GM12801 (cell line): Measurements from ENCODE around the gene SCPEP1.

ENCODE experiments used
- TF ChIP-seq, protein P1 (sequence below): IDR thresholded peaks from one replicate; pipeline ENCODE4 v1.5.1; 2011; ENCODE audit warnings: control low read depth; ENCODE audit not compliant: insufficient read length; ENCODE audit errors: extremely low read depth

SCPEP1 gene

DNA sequence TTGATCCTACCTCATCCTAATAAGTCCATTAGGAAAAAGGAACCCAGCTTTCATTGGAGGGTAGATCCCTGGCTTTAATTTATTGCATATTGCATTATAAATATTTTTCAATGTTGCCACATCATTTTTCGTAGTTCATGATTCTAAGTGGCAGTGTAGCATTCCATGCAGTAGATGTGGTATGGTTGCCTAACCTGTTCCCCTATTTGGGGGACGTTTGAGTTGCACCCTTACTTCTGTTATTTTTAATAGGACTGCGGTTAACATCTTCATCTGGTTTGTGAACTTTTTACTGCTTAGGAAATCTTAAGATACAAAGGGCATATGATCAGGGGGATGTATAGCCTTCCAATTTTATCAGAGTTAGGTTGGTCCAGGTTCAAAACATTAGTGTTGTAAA lies 5.4 kb downstream of the SCPEP1 start:
- TF ChIP-seq, protein P1, sequence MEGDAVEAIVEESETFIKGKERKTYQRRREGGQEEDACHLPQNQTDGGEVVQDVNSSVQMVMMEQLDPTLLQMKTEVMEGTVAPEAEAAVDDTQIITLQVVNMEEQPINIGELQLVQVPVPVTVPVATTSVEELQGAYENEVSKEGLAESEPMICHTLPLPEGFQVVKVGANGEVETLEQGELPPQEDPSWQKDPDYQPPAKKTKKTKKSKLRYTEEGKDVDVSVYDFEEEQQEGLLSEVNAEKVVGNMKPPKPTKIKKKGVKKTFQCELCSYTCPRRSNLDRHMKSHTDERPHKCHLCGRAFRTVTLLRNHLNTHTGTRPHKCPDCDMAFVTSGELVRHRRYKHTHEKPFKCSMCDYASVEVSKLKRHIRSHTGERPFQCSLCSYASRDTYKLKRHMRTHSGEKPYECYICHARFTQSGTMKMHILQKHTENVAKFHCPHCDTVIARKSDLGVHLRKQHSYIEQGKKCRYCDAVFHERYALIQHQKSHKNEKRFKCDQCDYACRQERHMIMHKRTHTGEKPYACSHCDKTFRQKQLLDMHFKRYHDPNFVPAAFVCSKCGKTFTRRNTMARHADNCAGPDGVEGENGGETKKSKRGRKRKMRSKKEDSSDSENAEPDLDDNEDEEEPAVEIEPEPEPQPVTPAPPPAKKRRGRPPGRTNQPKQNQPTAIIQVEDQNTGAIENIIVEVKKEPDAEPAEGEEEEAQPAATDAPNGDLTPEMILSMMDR: no peak

DNA sequence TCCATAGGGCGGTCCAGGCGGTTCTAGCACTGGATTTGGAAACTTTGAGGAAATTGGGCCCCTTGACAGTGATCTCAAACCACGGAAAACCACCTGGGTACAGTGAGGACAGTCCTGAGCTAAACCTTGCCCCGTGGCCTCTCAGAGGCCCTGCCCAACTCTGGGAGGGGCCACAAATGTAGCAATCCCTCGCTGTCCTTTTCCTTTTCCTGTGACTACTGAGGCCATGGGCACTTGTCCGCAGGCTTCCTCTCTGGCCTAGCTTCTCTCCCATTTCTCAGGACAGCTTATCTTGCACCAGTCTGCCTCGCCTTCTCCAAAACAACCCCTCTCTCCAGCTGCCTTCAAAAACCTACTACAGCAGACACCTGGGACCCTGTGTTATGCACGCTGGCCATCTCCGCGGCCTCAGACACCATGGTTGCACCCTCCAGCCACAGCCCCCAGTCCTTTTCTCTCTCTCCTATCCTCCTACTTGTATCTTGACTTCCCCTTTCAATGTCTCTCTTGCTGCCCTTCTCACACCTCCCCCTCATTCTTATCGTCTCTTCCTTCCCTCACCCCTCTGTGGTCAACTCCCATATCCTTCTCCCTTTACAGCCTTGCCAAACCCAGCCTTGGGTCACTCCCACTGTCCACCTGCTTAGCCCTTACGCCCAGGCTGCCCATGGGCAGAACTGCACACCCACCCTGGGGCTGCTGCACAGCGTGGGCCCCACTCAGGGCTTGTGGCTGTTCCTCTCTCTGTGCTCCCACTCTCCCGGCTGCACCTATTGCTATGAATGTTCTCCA lies 7.6 kb downstream of the SCPEP1 start:
- TF ChIP-seq, protein P1: no peak

DNA sequence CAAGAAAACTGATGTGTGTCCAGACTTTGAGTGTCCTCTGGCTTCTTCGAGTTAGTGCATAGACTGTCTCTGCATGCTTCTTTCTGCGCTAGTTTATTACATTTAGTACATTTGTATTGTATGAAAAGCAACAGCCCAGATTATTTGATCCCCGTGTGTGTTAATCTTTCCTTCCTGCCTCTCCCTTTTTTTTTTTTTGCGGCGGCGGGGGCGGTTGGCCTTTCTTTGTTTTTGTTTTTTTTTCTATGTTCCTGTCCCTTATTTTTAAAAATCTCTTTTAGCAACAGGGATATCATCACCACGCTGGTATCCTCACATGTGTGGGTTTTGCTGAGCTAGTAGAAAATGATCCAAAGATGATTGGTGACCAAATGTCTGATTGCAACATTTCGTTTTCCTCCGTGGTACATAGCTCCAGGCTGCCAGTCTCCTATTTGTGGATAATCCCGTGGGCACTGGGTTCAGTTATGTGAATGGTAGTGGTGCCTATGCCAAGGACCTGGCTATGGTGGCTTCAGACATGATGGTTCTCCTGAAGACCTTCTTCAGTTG lies 9.4 kb downstream of the SCPEP1 start:
- TF ChIP-seq, protein P1: no peak

DNA sequence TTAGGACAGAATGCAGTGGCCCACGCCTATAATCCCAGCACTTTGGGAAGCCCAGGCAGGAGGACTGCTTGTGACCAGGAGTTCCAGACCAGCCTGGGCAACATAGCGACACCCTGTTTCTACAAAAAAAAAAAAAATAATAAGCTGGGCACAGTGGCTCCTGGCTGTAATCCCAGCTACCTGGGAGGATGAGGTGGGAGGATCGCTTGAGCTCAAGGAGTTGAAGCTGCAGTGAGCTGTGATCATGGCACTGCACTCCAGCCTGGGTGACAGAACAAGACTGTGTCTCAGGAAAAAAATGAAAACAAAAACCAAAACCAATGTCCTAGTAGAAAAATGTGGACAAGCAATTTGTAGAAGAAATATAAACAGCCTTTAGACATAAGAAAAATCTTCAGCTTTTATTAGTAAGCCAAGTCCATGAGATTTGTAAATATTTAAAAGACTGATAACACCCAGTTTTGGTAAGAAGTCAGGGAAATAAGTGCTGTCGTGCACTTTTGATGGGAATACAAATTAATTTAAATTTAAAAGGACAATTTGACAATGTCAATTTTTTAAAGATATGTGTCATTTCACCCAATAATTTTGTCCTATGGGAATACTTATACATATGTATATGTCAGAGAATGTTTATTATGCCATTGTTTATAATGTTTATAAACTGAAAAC lies 11.1 kb downstream of the SCPEP1 start:
- TF ChIP-seq, protein P1: no peak

DNA sequence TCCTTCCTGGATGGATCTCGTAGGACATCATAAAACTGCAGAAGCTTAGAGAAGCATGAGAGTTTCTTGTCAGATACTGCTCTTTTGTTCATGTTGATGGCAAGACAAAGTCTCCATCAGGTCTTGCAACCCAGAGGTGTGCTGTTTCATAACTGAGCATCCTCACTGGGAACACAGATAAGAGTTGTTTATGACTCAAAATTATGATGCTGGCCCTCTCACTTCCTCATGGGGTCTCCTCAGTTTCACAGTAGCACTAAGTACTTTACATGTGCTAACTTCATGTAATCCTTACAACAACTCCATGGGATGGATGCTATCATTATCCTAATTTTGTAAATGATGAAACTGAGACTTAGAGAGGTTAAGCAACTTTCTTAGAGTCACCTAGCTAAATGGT lies 14.4 kb downstream of the SCPEP1 start:
- TF ChIP-seq, protein P1: no peak

DNA sequence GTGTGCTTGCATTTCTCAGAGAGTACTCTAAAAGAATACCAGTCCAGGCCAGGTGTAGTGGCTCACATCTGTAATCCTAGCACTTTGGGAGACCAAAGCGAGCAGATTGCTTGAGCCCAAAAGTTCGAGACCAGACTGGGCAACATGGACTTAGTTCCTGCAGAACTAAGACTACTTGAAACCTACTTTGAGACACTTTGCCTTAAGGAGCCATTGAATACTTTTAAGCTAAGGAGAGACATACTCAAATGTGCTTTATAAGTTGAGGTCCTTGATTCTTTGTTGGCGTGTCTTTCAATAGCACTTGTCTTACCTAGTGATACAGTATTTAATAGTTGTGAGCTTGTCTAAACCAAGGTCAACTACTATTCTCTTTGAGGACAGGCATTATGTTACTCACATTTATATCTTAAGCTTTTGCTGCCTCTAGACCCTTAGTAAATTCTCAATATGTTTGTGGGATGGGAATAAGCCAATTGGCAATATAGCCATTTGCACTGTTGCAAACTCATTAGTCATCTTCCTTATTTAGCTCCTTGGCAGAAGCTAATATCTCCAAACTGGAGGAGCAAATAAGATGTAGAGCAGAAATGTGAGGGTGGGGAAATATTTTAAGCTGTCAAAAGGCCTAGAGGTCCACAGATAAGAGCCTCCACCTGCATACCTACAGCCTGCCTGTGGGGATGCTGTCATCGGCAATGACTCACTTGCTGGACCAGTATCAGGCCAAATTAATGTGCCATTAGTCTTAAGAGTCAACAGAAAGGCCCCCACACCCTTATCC lies 16.3 kb downstream of the SCPEP1 start:
- TF ChIP-seq, protein P1: no peak

DNA sequence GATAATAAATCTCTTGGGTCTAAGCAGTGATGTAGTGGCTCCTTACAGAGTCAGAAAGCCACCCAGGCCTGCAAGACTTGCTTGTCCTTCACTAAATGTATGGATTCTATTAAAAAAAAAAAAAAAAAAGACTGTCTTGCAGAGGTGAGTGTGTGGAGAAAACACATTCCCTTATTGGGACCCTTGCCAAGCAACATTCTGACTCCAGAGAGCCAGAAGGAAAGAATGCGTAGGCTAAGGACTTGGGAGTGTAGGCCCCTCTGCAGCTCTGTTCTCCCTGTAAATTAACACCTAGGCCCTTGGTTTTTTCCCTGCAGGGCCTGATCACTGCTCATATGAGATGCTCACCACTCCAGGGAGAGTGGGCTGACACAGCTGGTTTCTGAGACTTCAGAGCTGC lies 17.8 kb downstream of the SCPEP1 start:
- TF ChIP-seq, protein P1: no peak
